Measurements from ENCODE around the gene NPAT.
"Not testable (repeated sequence)": the region's sequence is repeated elsewhere in the genome, so short reads cannot be mapped to it uniquely, and the experiment has no call there.

Gene NPAT

DNA sequence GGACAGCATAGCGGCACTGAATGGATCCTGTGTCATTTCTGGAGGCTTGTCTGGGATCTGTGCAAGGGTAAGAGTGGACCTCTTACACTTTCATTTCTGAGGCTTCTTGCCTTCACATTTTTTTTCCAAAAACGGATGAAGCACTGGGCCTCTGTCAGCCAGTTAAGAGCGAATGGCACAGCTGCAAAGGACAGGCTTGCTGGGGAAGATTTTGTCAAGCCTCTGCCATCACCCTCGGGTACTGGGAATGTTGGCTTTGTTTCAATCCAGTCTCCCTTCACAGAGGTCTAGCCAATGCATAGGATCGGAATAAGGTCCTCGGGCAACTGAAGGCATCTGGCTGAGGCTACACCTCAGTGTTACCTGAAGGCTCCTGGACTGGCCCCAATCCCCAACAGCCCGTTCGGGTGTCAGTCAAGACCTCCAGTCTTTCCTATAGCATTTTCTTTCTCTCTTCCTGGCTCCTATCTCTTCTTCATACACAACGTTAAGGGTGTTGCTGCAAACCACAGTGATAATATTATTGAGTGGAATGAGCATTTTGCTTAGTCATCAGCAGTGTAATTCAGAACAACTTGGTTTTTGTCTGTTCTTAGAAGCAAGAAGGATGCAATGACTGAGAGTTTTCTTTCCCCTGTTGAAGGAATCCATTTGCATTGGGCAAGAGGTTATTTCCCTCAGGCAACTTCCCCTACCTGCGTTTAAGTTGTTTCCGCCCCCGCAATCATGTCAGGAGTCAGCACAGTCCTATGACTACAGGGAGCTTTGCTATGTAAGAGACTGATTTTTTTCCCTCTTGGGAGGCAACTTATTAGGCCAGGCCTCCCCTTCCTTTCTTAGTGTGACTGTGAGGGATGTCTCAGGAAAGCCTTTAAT, 22.8 kb downstream of the NPAT start:
- peaks cover 8% of the 10 kb centered on the region for H3K9me3 ChIP-seq (ENCODE audit: insufficient read depth, low read depth, low read length)
- H3K9ac ChIP-seq (ENCODE audit: low read depth, low read length): no peak overlapping the region
- peaks cover 15% of the 10 kb centered on the region for H3K4me1 ChIP-seq (ENCODE audit: insufficient read depth, low read length)
- H3K27ac ChIP-seq (ENCODE audit: low read depth, low read length): no peak overlapping the region
- H3K36me3 ChIP-seq (ENCODE audit: insufficient read depth, low read length): peaks cover 62% of the 10 kb centered on the region
- H3K4me3 ChIP-seq (ENCODE audit: low read length): no peak overlapping the region
- WGBS: 84% methylated on average over 12 of the region's 12 CpGs
- no peaks in the 10 kb centered on the region for H3K27me3 ChIP-seq (ENCODE audit: insufficient read depth, low read length)

DNA sequence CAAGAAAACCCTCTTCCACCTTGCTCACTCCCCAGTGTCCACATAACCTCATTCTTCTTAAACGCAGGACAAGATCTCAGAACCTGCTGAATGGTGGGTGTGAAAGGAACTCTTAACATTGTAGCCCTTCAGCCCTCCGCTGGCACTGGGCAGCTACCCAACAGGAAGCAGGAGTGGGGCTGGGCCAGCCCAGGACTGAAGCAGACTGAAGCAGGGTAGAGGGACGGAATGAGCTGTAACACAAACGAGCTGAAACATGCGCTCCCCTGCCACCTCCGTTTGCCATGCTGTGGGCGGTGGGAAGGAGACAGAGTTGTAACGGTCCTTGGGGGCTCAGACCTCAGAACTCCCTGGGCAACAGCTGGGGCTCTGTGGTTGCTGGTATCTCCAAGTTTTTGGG, 23.6 kb downstream of the NPAT start:
- Histone ChIP-seq H3K9me3 (ENCODE audit: insufficient read depth, low read depth, low read length) (no peaks in the 10 kb centered on the region), H3K27ac (ENCODE audit: low read depth, low read length) (no peak overlapping the region), H3K9ac (ENCODE audit: low read depth, low read length) (no peak overlapping the region), H3K4me3 (ENCODE audit: low read length) (no peak overlapping the region), H3K4me1 (ENCODE audit: insufficient read depth, low read length) (peaks cover 15% of the 10 kb centered on the region), H3K27me3 (ENCODE audit: insufficient read depth, low read length) (no peaks in the 10 kb centered on the region), H3K36me3 (ENCODE audit: insufficient read depth, low read length) (peaks cover 61% of the 10 kb centered on the region)
- 96% methylated on average over 8 of the region's 8 CpGs for WGBS

DNA sequence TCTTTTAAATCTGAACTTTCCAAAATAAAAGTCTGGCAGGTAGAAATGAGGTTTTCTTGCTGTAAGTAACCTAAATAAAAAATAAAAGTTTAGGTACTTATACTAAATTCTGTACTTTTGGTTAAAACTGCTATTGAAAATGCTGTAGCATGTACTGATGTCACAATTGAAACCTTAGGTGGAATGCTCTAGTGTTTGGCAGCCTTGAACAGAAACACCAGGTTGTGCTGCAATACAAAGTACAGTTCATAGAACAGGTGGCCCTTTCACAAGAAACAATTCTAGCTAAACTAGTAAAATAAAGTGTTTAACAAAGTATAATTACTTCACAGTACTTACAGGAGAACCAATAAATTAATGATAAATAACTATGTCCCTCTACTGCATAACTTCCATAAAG, 25.1 kb downstream of the NPAT start:
- Histone ChIP-seq H3K4me1 (ENCODE audit: insufficient read depth, low read length) (peaks cover 15% of the 10 kb centered on the region), H3K4me3 (ENCODE audit: low read length) (no peak overlapping the region), H3K9ac (ENCODE audit: low read depth, low read length) (no peak overlapping the region), H3K36me3 (ENCODE audit: insufficient read depth, low read length) (peaks cover 61% of the 10 kb centered on the region), H3K27me3 (ENCODE audit: insufficient read depth, low read length) (no peaks in the 10 kb centered on the region), H3K9me3 (ENCODE audit: insufficient read depth, low read depth, low read length) (no peaks in the 10 kb centered on the region), H3K27ac (ENCODE audit: low read depth, low read length) (no peak overlapping the region)

DNA sequence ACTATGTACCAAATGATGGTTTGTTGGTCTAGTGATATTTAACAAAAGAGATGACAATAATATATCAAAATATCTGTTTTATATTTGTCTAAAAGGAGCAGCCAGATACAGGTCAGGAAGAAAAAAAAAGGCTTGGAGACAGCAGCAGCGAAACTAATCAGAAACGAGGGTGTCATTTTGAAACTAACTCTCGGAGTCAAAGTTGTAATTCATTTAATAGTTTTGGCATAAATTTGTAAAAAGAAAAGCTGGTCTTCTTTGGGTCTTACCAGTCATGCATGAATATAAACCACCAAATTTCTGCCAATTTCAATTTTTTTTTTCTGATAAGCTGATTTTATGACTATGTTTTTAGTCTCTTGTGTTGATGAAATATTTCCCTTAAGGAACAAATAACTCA, 25.5 kb downstream of the NPAT start:
- Histone ChIP-seq H3K27me3 (ENCODE audit: insufficient read depth, low read length) (no peaks in the 10 kb centered on the region), H3K9me3 (ENCODE audit: insufficient read depth, low read depth, low read length) (no peaks in the 10 kb centered on the region), H3K4me1 (ENCODE audit: insufficient read depth, low read length) (peaks cover 15% of the 10 kb centered on the region), H3K27ac (ENCODE audit: low read depth, low read length) (no peak overlapping the region), H3K36me3 (ENCODE audit: insufficient read depth, low read length) (peaks cover 66% of the 10 kb centered on the region), H3K9ac (ENCODE audit: low read depth, low read length) (no peak overlapping the region), H3K4me3 (ENCODE audit: low read length) (no peak overlapping the region)
- 93% methylated on average over 3 of the region's 3 CpGs for WGBS

DNA sequence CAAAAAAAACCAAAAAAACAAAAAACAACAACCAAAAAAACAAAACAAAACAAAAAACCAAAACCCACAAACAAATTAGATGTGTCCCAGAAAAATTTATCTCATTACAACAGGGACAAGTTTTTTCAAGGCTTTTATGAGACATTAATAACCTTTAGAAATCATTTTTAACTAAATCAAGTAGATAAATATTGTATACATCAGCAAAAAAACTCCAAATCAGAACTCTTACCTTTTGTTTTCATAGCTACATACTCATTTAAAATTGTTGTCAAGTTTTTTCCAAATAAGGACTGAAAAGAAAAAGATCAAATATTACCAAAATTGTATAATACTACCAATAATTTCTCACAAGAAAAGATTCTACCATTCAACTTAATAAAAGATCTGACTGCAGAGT, 28.7 kb downstream of the NPAT start:
- no peaks in the 10 kb centered on the region for H3K9me3 ChIP-seq (ENCODE audit: insufficient read depth, low read depth, low read length)
- no peak overlapping the region for H3K9ac ChIP-seq (ENCODE audit: low read depth, low read length)
- no peaks in the 10 kb centered on the region for H3K4me1 ChIP-seq (ENCODE audit: insufficient read depth, low read length)
- H3K36me3 ChIP-seq (ENCODE audit: insufficient read depth, low read length): peaks cover 81% of the 10 kb centered on the region
- no peak overlapping the region for H3K4me3 ChIP-seq (ENCODE audit: low read length)
- H3K27ac ChIP-seq (ENCODE audit: low read depth, low read length): no peak overlapping the region
- H3K27me3 ChIP-seq (ENCODE audit: insufficient read depth, low read length): no peaks in the 10 kb centered on the region

DNA sequence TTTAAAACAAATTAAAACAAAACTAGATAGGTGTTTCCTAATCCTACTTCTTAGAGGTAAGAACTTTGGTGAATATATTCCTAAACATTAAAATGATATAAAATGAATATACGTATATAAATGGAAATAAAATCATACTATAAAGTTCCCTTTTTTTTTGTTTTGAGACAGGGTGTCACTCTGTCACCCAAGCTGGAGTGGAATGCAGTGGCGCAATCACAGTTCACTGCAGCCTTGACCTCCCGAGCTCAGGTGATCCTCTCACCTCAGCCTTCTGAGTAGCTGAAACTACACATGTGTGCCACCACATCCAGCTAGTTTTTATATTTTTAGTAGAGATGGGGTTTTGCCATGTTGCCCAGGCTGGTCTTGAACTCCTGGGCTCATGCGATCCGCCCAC, 44.9 kb downstream of the NPAT start:
- Histone ChIP-seq H3K4me3 (ENCODE audit: low read length) (no peak overlapping the region), H3K9me3 (ENCODE audit: insufficient read depth, low read depth, low read length) (no peaks in the 10 kb centered on the region), H3K36me3 (ENCODE audit: insufficient read depth, low read length) (peaks cover 96% of the 10 kb centered on the region), H3K27me3 (ENCODE audit: insufficient read depth, low read length) (no peaks in the 10 kb centered on the region), H3K4me1 (ENCODE audit: insufficient read depth, low read length) (no peaks in the 10 kb centered on the region), H3K9ac (ENCODE audit: low read depth, low read length) (no peak overlapping the region), H3K27ac (ENCODE audit: low read depth, low read length) (no peak overlapping the region)
- WGBS: 85% methylated on average over 4 of the region's 5 CpGs

DNA sequence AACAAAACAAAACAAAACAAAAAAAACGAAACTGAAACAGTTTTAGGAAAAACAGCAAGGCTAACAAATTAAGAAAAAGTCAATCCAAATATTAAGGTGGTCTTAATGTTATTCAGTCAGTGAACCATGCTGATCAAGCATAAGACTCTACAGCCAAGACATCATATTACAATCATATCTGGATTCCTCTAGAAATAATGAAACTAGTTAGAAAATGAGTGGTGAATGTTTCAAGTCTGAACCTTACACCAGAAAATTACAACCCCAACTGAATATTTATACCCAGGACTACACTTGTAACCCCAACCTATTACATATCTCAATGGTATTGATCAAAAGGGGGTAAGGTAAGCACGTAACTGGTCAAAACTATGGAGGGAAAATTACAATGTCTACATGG, 52.3 kb downstream of the NPAT start:
- H3K9ac ChIP-seq (ENCODE audit: low read depth, low read length): no peak overlapping the region
- no peaks in the 10 kb centered on the region for H3K9me3 ChIP-seq (ENCODE audit: insufficient read depth, low read depth, low read length)
- H3K36me3 ChIP-seq (ENCODE audit: insufficient read depth, low read length): peaks cover 89% of the 10 kb centered on the region
- H3K27me3 ChIP-seq (ENCODE audit: insufficient read depth, low read length): no peaks in the 10 kb centered on the region
- no peaks in the 10 kb centered on the region for H3K4me1 ChIP-seq (ENCODE audit: insufficient read depth, low read length)
- 85% methylated on average over 2 of the region's 2 CpGs for WGBS
- no peak overlapping the region for H3K4me3 ChIP-seq (ENCODE audit: low read length)
- H3K27ac ChIP-seq (ENCODE audit: low read depth, low read length): no peak overlapping the region

DNA sequence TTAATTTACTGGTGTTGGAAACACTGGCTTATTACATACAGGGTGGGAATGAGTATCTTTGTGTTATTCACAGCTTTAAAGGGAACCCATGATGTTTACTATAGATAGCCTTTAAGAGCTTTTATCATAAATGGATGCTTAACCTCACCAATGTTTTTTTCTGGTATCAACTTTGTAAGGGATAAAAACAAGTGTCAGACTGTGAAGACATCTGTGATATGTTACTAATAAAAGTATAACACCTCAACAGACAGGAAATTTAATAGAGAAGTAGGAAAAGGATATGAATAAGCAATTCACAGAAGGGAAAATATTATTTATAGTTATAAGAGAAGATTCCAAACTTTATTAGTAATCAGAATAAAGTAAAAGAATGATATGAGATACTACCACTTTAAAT, 54.8 kb downstream of the NPAT start:
- Histone ChIP-seq H3K9ac (ENCODE audit: low read depth, low read length) (no peak overlapping the region), H3K4me3 (ENCODE audit: low read length) (no peak overlapping the region), H3K9me3 (ENCODE audit: insufficient read depth, low read depth, low read length) (no peaks in the 10 kb centered on the region), H3K4me1 (ENCODE audit: insufficient read depth, low read length) (no peaks in the 10 kb centered on the region), H3K27ac (ENCODE audit: low read depth, low read length) (no peak overlapping the region), H3K36me3 (ENCODE audit: insufficient read depth, low read length) (peaks cover 86% of the 10 kb centered on the region), H3K27me3 (ENCODE audit: insufficient read depth, low read length) (no peaks in the 10 kb centered on the region)

DNA sequence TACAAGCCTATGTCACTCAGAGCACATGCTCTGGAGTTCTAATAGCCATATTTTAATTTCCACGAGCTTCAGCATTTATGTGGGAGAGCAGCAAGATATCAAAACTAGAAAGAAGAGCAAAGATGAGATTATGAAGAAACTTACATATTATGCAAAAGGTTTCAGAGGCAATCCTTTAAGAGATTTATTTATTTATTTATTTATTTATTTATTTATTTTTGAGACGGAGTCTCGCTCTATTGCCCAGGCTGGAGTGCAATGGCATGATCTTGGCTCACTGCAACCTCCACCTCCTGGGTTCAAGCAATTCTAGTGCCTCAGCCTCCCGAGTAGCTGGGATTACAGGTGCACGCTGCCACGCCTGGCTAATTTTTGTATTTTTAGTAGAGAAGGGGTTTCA, 59.6 kb downstream of the NPAT start:
- not testable (repeated sequence) for H3K4me1 ChIP-seq (ENCODE audit: insufficient read depth, low read length); H3K27me3 ChIP-seq (ENCODE audit: insufficient read depth, low read length); H3K9me3 ChIP-seq (ENCODE audit: insufficient read depth, low read depth, low read length); H3K9ac ChIP-seq (ENCODE audit: low read depth, low read length); H3K4me3 ChIP-seq (ENCODE audit: low read length); H3K27ac ChIP-seq (ENCODE audit: low read depth, low read length)
- H3K36me3 ChIP-seq (ENCODE audit: insufficient read depth, low read length): peaks cover 93% of the 10 kb centered on the region
- WGBS: 76% methylated on average over 6 of the region's 6 CpGs

DNA sequence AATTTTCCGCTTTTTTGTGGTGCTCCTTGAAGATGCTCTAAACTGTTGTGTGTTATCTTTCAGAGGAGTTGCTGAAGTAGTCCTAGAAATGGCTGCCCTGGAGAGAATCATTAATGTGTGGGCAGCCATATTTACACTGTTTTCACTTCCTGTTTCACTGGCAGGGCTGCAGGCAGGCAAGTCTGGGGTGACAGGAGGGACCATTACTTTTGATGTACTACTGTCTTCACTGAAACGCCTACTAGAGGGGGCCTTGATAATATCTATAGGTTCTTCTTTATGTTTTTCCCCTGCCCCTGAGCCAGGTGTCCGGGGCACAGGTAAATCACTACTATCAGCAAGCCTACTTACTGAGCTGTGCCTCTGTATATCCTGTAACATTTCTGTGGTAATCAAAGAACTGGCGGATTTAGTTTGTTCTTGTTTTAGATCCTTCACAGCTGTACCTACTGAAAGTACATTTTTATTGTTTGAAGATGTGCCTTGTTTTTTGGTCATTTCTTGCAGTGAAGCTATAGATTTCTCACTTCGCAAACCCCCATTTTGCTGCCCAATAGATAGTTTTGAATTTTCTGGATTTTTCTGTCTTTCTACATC, 61.4 kb downstream of the NPAT start:
- H3K36me3 ChIP-seq (ENCODE audit: insufficient read depth, low read length): peaks cover 92% of the 10 kb centered on the region
- no peak overlapping the region for H3K9ac ChIP-seq (ENCODE audit: low read depth, low read length)
- H3K27ac ChIP-seq (ENCODE audit: low read depth, low read length): no peak overlapping the region
- H3K9me3 ChIP-seq (ENCODE audit: insufficient read depth, low read depth, low read length): no peaks in the 10 kb centered on the region
- 94% methylated on average over 5 of the region's 5 CpGs for WGBS
- no peaks in the 10 kb centered on the region for H3K27me3 ChIP-seq (ENCODE audit: insufficient read depth, low read length)
- H3K4me3 ChIP-seq (ENCODE audit: low read length): no peak overlapping the region
- no peaks in the 10 kb centered on the region for H3K4me1 ChIP-seq (ENCODE audit: insufficient read depth, low read length)

DNA sequence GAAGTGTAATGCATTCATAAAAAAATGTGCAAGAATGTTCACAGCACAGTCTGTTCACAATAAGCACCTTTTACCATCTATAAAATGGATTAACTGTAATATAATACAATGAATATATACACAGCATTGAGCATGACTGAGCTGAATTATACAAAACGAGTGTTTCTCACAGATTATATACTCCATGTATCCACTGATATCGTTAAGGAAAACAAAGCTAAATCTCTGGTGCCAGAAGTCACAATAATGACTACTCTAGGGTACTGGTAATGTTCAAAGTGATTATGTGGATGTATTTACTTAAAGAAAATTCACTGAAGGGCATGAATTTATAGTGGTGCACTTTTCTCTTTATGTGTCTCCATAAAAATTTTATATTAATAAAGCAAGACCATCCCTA, 67.8 kb downstream of the NPAT start:
- Histone ChIP-seq H3K9me3 (ENCODE audit: insufficient read depth, low read depth, low read length) (no peaks in the 10 kb centered on the region), H3K27ac (ENCODE audit: low read depth, low read length) (no peak overlapping the region), H3K9ac (ENCODE audit: low read depth, low read length) (no peak overlapping the region), H3K4me3 (ENCODE audit: low read length) (no peak overlapping the region), H3K4me1 (ENCODE audit: insufficient read depth, low read length) (no peaks in the 10 kb centered on the region), H3K36me3 (ENCODE audit: insufficient read depth, low read length) (peaks cover 99% of the 10 kb centered on the region), H3K27me3 (ENCODE audit: insufficient read depth, low read length) (no peaks in the 10 kb centered on the region)
- WGBS: 94% methylated on average over 2 of the region's 2 CpGs
